ENCODE results near the gene RPS6KA5.

- TF ChIP-seq CTCF (IDR thresholded peaks at IDR 0.05) = no peak
- no peak for TF ChIP-seq EP300 (IDR thresholded peaks at IDR 0.05)
Observed at GRCh38 chr14:90874599-90874998, 185.8 kb downstream of the RPS6KA5 start.

All from gastroesophageal sphincter (tissue), 3 donors.